ENCODE measurements around the gene PCBP3.

Gene PCBP3

DNA sequence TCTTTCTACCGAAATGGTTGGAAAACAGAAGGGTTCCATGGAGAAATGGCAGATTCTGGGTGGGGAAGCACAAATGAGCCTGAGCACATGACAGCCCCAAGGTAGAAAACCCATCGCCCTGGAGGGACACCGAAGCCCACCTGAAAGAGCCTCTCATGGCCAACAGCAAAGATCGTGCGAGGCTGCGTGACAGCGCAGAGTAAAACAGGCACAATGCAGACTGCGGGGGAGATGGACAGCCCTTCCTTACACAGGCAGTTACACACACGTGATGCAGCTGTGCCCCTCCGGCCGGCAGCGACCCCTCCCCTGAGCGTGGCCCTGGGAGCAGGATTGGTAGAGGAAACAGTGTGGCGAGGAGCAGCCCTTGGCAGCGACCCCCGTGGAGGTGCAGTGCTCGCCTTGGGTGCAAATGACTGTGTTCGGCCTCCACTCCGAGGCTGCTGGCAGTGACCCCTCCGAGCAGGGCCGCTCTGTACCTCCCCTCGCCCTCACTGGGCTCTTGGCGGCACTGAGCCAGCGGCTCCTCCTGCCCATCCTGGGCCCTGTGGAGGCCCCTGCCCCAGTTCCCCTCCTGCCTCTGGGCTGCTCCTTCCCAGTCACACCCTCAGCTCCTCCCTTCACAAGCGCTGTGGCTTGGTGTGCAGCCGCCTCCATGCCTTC is 217.1 kb downstream of the PCBP3 start:
- DNase-seq (ENCODE audit: low read depth in 2 of 2) = no peak

DNA sequence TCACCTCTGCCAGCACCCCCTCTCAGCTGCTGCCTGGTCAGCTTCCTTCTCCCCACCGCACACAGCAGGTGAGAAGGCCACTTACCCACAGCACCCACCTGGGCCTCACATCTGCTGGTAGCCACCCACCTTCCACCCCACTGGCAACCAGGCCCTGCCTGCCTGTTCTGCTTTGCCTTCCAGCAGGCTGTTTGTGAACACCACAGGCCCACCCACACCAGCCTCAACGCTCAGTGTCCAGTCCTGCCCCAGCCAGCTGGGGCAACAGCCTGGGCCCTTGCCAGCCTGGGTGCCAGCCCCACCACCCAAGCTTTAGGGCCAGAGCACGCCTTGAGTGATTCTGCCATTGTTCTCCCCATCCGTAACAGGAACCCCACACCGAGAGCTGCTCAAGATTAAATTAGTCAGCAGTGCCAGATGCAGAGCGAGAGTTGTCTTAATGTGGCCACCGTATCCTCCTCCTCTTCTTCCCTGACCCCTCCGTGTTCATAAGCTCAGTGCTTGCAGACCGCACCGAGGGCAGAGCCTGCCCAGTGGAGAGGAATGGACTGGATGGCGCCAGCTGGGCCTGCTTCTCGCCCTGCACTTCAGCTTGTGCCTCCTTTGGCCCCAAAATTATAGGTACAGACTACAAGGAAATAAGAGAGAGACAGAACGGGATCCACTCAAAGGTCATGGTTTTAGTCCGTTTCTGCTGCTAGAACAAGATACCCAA is 217.8 kb downstream of the PCBP3 start:
- DNase-seq (ENCODE audit: low read depth in 2 of 2) = no peak

DNA sequence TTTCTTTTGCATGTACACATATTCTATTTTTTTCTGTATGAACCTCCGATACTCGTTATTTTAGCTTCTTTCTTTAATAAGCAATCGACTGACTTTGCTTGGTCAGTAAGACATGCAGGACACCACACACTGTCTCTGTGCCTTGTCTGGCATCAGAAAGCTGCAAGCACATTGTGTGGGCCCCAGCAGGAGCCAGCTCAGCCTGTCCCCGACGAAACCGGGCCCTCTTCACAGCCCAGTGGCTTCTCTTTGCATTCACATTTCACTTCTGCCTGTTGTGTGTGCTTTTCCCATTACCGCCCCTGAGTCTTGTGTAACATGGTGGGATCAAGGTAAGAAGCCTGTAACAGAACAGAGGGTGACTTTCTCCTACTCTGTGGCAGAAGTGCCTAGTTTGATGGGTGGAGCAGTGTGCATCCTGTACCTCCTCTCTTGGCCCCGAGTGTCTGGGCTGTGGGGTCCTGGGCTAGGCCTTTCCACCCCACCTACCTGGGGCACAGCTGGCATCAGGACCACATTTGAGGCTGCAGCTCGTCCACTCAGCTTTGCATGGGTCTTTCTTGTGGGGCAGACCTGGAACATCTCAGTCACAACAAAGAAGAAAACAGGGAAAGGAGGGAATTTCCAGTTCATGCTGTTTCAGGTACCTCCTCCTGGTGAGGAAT is 219.2 kb downstream of the PCBP3 start:
- DNase-seq (ENCODE audit: low read depth in 2 of 2) = no peak

DNA sequence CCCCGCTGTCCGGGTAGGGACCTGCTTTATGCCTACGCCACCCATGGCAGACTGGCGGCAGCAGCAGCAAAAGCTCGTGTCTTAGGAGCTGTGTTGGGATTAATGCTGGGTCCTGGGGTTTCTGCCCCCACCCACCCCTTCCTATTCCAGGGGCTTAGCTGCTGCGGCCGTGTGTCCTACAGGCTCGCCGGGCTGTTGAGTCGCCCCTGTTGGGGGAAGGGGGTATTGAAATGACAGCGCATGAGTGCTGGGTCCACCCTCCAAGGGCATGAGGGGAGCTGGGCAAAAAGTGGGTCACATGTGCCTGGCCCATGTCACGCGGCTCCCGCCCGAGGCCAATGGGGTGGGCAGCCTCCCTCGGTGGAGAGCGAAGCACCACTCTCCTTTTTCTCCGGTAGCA is 219.7 kb downstream of the PCBP3 start:
- DNase-seq (ENCODE audit: low read depth in 2 of 2) = no peak

DNA sequence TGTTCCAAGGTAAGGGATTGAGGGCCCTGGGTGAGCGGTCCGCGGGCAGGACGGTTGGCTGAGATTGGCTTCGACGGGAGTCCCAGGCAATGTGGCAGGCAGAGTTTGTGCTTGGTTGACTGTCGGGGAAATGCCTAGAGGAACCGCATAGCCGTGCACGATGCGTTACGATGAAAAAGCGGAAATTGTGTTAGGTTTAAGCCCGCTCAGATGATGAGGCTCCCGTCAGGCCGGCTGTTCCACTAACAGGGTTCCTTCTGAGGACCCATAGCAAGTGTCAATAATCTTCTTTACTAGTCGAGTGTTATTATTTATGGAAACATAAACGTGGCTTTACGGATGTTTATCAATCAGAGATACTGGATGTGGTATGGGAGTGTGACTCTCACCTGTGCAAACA is 220.2 kb downstream of the PCBP3 start:
- DNase-seq (ENCODE audit: low read depth in 2 of 2) = no peak

DNA sequence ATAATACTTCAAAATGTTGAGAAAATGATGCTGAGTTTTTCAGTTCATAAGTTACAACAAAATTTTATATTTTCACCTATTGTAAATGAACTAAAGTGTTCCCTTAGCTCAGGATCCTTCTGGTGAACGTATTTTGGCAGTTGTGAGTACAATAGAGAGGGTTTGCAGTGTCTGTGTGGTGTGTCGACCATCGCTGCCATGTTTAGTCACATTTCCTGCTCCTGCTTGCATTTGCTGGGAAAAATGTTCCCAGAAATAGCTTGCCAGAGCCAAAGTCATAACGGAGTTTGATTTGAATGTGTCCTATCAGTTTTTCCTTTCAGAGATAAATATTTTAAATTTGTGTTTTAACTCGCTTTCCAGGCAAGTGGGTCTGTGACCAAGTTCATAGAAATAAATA is 220.9 kb downstream of the PCBP3 start:
- no peak for DNase-seq (ENCODE audit: low read depth in 2 of 2)

DNA sequence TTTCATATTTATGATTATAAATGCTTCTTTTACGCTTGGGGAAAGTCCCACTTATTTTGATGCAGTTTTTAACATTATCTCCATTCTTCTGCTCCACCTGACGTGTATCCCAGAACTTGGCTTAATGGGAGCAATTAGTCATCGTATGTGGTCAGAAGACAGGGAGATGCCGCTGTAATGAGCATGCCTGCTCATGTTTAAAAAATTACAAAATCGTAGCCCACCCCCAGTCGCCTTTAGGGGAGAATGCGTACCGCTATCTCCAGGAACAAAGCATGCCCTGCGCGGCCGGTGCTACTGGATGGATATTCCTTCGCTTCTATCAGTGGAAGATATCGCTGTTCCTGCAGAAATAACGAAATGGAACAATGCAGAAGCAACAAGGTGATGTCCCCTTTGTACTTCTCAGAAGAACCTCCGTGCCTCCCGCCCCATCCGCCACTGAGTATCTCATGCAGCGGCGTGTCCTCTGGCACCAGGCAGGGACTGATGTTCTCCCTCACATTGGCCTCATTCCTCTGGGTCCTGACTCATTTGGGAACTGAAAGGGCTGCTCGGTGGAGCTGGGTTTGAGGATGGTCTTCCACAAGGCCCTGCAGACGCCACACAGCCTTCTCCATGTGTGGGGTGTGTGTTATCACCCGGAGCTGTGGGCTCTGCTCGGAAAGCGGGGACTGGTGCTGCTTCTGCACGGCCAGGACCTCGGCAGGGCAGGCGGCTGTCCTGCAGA is 221.7 kb downstream of the PCBP3 start:
- DNase-seq (ENCODE audit: low read depth in 2 of 2) = no peak

DNA sequence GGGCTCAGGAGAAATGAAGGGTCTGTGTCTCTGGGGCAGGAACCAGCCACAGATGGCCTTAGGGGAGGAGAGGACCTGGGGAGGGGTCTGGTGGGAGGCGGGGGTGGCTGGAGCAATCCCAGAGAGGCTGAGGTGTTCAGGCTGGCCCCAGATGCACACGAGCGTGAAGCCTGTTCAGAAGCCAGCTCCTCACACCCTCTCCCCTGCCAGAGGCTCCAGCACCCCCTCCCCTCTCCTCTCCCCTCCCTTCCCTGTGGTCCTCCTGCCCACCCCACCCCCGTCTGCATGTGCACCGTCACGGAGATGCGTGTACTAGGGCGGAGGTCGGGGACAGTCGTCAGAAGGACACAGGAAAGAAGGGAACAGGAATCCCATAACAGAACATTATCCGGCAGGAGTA is 223.0 kb downstream of the PCBP3 start:
- no peak for DNase-seq (ENCODE audit: low read depth in 2 of 2)

DNA sequence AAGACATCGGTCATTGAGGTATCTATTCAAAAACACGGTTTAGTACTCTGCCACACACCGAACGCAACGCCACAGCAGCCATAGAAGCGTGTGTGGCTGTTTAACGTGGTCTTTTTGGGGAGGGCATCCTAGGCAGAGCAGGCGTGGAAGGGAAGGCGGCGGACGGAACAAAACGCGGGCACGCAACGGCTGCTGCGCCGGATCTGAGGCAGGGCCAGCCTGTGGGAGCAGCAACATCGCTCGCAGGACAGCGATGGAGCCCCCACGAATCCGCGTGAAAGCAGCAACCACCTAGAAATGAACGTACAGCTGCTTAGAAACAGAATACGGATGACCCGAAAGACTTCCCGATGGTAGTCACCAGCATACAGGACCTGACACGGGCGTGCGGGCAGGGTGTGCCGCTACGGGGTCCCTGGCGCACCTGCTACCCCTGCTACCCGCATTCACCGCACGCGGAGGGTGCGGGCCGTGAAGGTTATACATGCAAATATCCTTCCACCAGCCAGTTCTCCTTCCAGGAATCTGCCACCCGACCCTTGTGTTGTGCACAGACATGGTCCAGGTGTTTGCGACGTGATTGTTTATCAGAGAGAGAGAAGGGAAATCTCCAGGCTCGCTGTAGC is 223.6 kb downstream of the PCBP3 start:
- DNase-seq (ENCODE audit: low read depth in 2 of 2) = no peak

DNA sequence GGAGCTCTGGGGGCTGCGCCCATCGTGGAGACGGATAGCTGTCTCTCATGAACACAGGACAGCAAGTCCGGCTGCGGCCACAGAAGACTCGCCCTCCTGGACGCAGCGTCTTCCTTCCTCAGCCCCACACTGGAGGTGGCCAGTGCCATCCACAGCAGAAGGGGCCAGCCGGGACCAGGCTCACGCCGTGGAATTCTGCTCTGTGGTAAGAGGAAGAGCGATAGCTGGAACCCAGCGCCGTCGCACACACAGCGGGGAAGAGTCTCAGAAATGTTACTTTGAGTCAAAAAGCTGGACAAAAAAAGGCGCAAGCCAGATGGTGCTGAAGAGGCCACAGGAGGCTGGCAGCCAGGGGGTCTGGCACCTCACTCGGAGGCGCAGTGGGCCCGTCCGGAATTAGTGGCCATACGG is 224.2 kb downstream of the PCBP3 start:
- DNase-seq (ENCODE audit: low read depth in 2 of 2) = no peak

DNA sequence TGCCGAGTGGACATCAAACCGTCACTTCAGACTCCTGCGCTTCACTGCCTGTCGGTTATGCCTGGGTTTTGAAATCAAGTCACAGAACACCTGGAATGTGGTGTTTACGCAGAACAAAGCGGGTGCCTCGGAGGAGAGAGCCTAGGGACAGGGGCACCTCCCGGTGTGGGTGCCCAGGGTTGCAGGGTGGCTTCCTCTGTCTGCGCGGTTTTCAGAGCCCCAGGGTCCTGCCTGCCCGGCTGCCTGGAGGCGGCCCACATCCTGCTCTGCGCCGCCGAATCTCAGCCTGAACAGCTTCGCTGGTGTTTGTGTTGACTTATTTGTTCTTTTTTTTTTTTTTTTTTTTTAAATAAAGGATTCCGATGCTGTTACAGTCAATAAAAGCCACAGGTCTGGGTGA is 224.6 kb downstream of the PCBP3 start:
- no peak for DNase-seq (ENCODE audit: low read depth in 2 of 2)

DNA sequence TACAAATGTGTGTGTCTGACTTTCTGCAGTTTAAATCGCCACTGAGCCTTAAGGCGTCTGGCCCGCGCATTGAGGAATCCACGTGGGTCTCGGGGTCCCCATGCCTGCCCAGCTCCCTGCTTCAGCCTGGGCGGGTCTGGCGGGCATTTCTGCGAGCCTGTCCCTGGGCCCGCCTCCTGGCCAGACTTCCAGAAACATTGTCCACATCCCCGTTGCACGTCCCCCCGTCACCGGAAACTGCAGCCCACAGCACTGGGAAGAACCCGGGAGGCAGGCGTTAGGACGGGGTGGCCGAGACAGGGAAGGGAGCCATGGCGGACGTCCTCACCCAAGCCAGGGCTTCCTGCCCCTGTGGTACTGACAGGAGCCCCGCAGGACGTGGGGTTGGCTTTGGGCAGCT is 225.0 kb downstream of the PCBP3 start:
- DNase-seq (ENCODE audit: low read depth in 2 of 2) = no peak

DNA sequence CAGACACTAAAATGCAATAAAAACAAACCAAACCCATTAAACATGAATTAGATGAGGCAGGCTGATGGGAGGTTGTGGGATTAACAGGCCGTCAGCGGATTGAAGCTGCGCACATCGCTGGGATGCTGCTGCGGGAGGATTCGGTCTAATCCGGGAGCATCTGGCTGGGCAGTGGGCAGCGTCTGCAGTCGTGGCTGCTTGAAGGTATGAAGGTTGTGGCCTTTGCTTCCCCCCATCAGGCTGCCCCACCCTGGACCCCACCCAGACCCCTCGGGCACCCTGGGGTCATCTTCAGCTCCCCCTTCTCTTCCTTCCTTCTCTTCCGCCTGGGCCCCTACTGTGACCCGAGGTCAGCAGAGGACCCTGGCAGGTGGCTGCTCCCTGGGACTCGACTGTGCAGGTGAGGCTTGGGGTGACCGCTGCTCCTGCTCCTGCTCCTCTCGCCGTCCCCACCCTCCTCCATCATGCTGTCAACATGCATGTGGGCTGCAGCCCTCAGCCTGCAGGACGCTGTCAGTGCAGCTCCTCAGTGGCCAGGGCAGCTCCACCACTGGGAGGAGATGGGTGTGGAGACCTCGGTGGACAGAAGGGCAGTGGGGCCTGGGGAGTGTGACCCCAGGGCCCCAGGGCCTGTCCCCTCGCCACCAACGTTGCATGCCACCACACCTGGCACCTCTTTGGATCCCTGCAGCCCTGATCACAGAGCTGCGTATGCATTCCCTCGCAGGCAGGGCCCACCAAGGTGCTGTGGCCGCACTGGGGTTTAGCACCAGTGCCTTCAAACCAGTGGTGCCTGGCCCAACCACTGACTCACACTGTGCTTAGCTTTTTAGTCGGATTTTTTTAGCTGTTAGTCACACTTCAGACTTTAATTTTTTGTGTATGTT is 225.8 kb downstream of the PCBP3 start:
- DNase-seq (ENCODE audit: low read depth in 2 of 2) = no peak

DNA sequence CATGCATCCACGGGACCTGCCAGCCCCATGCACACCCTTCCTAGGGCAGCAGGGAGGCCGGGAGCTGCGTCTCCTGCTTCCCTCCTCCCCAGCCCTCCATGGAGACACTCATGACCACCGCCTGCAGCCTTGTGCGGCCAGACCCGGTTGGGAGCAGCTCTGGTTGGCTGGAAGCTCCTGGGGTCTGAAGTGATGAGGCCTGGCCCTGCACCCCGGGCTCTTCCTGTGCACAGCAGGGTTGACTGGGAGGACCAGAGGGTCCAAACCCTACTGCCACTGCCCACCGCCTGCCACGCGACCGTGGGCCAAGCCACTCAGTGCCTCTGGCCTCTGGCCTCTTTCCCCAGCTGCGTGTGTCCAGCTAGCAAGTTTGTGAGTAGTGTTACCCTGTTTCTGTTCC is 226.9 kb downstream of the PCBP3 start:
- DNase-seq (ENCODE audit: low read depth in 2 of 2) = no peak

DNA sequence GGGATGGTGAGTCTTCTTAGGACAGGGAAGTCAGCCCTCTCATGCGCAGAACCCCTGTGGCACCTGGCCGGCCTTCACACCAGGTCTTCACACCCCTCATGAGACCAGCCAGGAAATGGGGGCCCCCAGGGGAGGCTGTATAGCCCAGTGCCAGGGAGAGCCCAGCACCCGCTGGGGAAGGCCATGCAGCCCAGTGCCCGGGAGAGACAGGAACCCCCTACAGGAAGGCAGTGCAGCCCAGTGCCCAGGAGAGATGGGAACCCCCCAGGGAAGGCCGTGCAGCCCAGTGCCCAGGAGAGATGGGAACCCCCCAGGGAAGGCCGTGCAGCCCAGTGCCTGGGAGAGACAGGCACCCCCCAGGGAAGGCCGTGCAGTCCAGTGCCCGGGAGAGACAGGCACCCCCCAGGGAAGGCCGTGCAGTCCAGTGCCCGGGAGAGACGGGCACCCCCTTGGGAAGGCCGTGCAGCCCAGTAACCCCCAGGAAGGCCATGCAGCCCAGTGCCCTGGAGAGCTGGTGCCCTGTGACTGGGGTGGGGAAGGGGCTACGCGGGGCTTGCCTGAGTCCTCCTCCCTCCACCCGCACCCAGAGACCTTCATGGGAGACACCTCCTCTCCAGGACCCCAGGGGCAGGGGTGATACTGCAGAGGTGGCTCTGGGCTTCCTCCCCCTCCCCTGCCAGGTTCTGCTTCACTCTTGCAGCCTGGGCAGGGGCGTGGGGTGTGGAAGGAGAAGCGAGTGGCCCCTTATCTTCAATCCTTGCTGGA is 227.5 kb downstream of the PCBP3 start:
- no peak for DNase-seq (ENCODE audit: low read depth in 2 of 2)

DNA sequence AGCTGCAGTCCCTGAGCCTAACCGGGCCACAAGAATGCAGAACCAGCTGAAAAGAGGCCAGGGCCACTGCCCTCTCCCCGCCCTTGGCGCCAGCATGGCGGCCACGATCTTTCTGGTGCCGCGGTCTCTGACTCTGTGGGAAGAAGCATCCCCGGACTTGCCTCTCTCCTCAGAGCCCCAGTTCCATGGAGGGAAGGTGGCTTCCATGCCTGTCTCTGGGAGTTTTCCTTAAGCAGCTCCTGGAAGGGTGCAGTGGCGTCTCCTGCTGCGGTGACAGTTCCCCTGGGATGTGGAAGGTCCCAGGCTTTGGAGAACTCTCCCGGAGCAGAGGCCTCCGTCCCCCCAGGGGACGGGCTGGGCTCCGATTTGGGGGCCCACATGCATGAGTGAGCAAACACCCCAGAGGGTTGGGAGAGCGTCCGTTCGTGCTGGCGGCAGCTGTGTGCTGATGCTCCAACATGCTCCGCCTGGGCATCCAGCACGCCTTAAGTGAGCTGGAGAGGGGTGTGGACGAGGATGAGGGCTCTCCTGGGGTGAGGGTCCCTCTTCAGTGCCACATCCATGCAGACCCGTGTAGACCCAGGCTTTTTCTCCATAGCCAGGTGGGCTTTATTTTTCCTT is 228.2 kb downstream of the PCBP3 start:
- no peak for DNase-seq (ENCODE audit: low read depth in 2 of 2)

DNA sequence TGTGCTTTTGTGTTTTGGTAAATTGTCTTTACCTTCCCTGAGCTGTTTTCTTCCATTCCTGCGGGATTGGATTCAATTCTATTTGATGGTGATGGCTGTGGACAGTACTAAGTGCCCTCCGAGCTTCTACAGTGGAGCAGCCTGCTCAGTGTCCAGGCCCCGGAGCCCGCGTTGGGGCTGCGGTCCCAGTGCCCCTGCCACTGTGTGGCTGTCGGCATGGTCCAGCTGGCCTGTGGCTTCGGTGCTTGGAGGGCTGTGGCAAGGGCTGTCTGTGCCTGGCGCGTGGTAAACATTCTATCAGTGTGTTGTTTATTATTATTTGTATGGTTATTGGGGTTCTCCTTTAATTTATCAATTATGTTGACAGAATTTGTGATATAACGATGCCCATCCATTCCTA is 228.9 kb downstream of the PCBP3 start:
- DNase-seq (ENCODE audit: low read depth in 2 of 2) = no peak

DNA sequence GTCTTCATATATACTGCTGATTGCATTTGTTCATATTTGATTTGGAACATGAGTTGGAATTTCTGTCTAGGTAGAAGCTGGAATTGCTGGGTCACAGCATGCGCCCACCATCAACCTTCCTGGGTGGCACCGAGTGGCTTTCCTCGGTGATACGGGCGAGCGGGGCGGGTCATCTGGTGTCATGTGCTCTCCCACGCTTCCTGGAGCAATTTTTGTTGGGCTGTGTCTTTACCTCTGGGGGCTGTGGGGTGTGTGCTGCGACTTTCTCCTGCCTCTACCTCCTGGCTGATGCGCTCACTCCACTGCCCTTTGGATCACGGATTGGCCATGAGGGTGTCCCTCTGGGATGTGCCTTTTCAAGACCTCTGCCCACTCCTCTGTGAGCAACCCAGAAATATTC is 229.4 kb downstream of the PCBP3 start:
- no peak for DNase-seq (ENCODE audit: low read depth in 2 of 2)

DNA sequence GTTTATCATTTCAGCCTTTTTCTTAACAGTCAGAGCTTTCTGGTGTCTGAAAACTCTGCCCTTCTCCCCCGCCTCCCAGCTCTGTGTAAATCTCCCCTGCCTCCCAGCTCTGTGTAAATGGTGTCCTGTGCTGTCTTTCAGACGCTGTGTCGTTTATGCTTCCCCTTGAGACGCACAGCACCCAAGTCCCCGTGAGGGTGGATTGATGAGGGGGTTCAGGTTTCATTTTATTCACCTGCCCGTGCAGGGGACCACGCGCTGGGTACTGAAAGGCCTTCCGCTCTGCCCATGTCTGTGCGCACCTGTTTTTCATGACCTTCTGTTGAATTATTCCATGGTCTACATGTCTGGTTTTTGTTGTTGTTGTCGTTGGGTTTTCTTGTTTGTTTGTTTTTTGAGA is 229.9 kb downstream of the PCBP3 start:
- DNase-seq (ENCODE audit: low read depth in 2 of 2) = no peak

DNA sequence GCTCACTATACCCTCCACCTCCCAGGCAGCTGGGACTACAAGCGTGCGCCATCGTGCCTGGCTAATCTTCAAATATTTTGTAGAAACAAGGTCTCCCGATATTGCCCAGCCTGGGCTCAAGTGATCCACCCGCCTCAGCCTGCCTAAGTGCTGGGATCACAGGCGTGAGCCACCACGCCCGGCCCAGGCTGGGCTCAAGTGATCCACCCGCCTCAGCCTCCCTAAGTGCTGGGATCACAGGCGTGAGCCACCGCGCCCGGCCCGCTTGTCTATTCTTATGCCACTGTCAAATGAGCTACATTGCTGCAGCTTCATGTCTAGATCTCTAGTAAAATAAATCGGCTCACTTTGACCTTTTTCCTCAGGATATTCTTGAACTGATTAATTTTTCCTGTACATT is 230.3 kb downstream of the PCBP3 start:
- no peak for DNase-seq (ENCODE audit: low read depth in 2 of 2)
